Lower leg skin (tissue), 4 donors: ENCODE measurements around the gene PRRT1B. TPM values are rescaled to one million over a fixed set of nuclear protein-coding genes. Genes with fewer than 3 reads are reported as not detected.

Source experiments
- DNase-seq, 2 donors: peaks; one replicate each; pipeline ENCODE4 v3.0.0-alpha.2; 2019; ENCODE audit warnings: low spot score in 2 of 2
- H3K4me3 ChIP-seq: fragments of 200-600 bp; sonication (generic); 2 replicates; pipeline ENCODE4 v1.5.1; 2017; ENCODE audit warnings: mild to moderate bottlenecking, low read depth; ENCODE audit not compliant: poor library complexity, severe bottlenecking
- CTCF ChIP-seq, 3 donors: fragments of 450-650 bp; IDR thresholded peaks; one replicate each; pipeline ENCODE4 v1.5.1; 2016; ENCODE audit warnings: antibody characterized with exemption in 3 of 3, mild to moderate bottlenecking in 3 of 3, moderate library complexity in 2 of 3
- POLR2A ChIP-seq, 2 donors: fragments of 450-650 bp; IDR thresholded peaks; one replicate each; pipeline ENCODE4 v1.6.1; 2016 to 2017; ENCODE audit warnings: antibody characterized with exemption in 2 of 2, mild to moderate bottlenecking in 1 of 2, moderate library complexity in 1 of 2
- WGBS, 2 donors: methylation state at CpG; one replicate each; pipeline ENCODE4 v1.1.5; 2018; 5-methylcytosine and 5-hydroxymethylcytosine counted together
- intact Hi-C: fragments of 100-400 bp; cut with DNase I; formaldehyde crosslinking; loops from one replicate; pipeline ENCODE4 v1.15.0; 2023; ENCODE audit warnings: low total_unique reads
- total RNA-seq, 4 donors: library from RNA; depleted of rRNA; stranded (reverse); fragments of >200 nt; gene quantifications; one replicate each; pipeline ENCODE4 v1.1.0, GENCODE V29; 2016

PRRT1B gene
- total RNA-seq, 4 donors from 2014 or later: not detected

GRCh38 chr9:131574730-131575640, 29.7 kb downstream of the PRRT1B start:
- WGBS, 2 donors: 92 to 99% methylated on average over 15 of the region's 17 CpGs
- no peak for DNase-seq
- no peak overlapping the region for H3K4me3 ChIP-seq
- intact Hi-C loops: no loop called here
- TF ChIP-seq POLR2A (IDR thresholded peaks at IDR 0.05) (no peak), CTCF (IDR thresholded peaks at IDR 0.05) (no peak)

GRCh38 chr9:131575946-131576853, 30.9 kb downstream of the PRRT1B start:
- no peak overlapping the region for H3K4me3 ChIP-seq
- intact Hi-C loops: no loop called here
- no peak for DNase-seq
- no peak for TF ChIP-seq POLR2A (IDR thresholded peaks at IDR 0.05)
- TF ChIP-seq CTCF (IDR thresholded peaks at IDR 0.05): no peak
- 92 to 94% methylated on average over 22 to 23 of the region's 23 CpGs for WGBS, 2 donors

- TF ChIP-seq CTCF (IDR thresholded peaks at IDR 0.05): no peak
- TF ChIP-seq POLR2A (IDR thresholded peaks at IDR 0.05): no peak
- DNase-seq: no peak
- WGBS, 2 donors: 85 to 89% methylated on average over 24 to 25 of the region's 25 CpGs
- intact Hi-C loops: no loop called here
- H3K4me3 ChIP-seq: no peak overlapping the region
Measured at GRCh38 chr9:131577005-131578000, 32.0 kb downstream of the PRRT1B start.

- 74 to 82% methylated on average over 13 of the region's 13 CpGs for WGBS, 2 donors
- DNase-seq: no peak
- no peak overlapping the region for H3K4me3 ChIP-seq
- TF ChIP-seq CTCF (IDR thresholded peaks at IDR 0.05): no peak
- no peak for TF ChIP-seq POLR2A (IDR thresholded peaks at IDR 0.05)
- intact Hi-C loops: no loop called here
Measured at GRCh38 chr9:131578021-131578420, 32.7 kb downstream of the PRRT1B start.
